Cerebellar cortex (tissue), 1 donor: ENCODE measurements around the gene FAAP20.
A peak's percentile ranks its signal among the peaks of the same experiment; 100 is the strongest.

Experiments
- DNase-seq: peaks from one replicate; pipeline ENCODE4 v3.0.0-alpha.2; 2015; ENCODE audit warnings: low spot score

The FAAP20 gene

DNA sequence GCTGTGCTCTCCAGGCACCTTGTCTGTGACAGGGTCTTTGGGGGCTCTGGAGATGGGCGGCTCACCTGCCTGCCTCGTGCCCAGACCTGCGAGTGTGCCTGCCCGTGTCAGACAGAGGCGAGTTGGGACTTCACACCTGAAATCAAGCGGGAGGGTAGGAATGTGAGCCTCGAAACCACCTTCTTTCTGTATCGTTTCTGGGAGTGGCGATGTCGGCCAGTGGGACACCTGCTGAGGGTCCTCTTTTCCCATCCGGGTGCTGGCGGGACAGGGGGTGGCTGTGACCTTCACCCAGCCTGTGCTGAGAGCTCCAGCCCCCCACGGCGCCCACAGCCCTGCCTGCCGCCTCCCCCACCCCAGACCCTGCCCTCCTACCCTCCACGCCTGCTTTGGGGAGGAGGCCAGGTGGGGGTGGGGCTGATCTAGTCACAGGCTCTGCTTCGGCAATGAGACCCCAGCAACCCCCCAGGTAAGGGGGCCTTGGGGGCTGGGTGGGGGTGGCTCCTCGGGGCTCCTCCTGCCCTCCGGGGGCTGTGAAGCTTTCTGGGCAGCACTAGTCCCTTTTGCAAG is 15.6 kb upstream of the FAAP20 start:
- no peak for DNase-seq

GRCh38 chr1:2209400-2210083 is 15.0 kb upstream of the FAAP20 start:
- DNase-seq: no peak

DNA sequence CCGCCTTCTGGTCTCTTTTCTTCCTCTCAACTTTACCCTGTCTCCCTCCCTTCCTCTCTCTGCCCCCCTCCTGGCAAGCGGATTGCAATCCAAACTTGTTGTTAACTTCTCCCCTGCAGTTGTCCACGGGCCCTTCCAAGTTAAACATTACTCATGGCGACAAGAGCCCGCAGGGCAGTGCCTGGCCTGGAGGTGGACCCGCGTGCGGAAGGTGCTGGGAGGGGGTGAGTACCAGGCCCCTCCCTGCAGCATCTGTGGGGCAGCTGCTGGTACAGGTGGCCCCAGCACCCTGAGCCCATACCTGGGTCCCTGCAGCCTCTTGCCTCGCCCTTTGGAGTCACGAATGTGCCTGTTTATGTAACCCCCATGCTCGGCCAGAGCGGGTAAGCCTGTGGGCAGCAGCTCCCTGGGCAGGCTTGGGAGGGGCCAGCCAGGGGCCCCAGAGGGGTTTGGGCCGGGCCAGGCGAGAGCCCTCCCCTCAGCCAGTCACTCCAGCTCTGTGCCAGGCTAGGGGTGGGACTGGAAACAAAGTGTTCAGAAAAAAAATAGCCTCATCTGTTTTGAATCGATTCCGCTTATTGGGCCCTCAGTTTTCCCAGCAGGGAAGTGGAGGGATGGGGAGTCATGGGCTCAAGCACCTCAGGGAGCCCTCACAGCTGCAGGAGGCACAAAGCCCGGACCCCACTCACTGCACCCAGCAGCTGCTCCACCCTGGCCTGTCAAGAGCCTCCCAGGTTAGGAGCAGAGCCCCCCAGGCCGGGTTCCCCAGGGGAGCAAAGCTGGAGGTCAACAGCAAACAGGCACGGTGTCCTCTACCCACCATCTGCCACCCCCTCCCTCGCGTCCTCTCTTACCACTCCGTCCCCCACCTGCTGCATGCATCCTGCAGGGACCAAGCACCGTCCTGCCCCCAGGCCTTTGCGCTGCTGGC is 14.0 kb upstream of the FAAP20 start:
- peak; percentile 59 for DNase-seq

- no peak for DNase-seq
Observed at GRCh38 chr1:2206813-2207487, 12.4 kb upstream of the FAAP20 start.

DNA sequence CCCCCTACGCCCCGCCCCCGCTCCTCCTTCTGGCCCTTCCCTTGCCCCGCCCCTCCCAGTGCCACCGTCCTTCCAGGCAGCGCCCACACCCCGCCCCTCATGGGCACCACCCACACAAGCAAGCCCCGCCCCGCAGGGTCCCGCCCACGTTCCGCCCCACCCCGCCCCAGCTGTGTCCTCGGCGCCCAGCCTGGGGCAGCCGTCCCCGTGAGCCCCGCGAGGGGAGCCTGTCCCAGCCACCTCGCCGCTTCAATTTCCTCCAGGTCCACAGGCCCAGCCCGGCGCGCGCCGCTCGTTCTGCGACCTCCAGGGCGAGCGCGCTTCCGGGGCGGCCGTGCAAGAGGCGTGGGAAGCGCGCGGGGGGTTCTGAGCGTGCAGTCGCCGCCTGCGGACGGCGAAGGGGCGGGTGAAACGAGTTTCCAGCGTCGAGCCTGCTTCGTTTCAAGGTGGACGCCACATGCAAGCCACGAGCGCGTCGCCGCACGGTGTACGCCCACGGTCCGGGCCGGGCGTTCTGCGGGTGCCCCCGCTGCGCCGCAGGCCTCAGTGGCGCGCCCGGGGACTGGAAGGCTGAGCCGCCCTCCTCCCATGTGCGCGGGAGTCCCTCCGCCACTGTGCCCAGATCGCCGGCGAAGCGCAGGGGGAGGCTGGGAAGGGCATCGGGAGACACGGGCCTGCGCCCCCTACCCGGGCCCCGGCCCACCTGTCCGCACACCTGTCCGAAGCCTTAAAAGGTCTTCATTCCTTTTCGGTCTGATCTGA is 10.8 kb upstream of the FAAP20 start:
- DNase-seq: peak; percentile 84

GRCh38 chr1:2204415-2205190 is 10.0 kb upstream of the FAAP20 start:
- no peak for DNase-seq

DNA sequence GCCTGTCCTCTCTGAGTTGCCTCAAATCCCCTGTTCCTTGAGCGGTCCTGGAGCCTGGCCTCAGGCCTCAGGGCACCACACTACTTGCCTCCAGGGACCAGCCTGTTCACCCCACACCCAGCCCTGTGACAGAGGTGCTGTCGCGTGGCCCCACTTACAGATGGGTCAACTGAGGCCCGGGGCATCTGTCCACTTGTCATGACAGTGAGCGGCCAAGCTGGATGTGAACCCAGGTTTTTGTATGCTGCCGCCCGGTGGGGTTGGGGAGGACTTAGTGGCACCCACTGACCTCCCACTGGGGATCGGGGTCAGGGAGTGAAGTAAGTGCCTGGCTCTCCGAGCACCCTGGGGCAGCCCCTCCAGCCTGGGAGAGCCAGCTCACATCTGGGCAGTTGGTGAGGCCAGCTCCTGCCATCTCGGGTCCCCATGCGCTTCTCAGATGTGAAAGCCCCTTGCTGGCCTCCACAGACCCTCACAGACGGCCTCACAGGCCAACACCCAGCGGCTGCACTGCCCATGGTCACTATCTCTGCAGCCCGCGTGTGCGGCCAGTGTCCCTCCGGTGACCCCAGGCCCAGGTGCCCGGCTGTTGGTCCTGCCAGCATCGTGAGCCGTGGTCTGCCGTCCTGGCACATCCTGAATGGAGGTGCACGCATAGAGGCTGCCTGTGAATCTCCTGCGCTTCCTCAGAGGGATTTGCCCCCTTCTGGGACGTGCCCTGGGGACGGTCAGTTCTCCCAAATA is 9.3 kb upstream of the FAAP20 start:
- DNase-seq: no peak

DNA sequence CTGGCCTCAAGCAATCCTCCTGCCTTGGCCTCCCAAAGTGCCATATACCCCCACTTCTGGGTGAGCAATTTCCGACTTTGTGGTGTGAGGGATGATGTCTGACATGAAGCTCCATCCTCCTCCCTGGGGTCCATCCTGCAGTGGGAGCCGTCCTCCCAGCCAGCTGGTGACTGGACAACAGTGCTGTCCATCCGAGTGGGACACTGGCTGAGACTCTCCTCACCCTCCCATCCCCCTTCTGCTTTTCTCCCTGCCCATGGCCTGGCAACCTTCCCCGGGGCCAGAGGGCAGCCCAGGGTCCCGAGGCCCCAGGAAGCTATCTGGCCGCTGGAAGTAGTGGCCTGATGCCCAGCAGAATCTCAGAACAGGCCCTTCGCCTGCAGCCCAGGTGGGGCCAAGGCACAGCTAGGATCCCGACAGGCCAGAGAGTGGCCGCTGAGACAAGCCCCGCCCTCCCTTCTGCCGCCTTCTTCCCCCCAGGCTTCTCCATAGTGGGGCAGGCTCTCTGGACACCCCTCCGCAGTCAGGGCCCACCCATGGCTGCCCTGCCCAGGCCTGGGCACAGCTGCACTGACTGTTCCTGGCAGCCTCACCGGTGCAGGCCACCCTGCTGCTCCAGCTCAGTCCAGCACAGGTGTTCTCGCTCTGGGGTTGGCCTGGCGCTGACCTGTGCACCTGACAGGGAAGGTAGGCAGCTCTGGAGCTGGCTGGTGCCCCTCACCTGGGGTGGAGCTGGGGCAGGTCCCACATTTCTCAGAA is 8.4 kb upstream of the FAAP20 start:
- DNase-seq: no peak

GRCh38 chr1:2202008-2202575 is 7.5 kb upstream of the FAAP20 start:
- DNase-seq: no peak

GRCh38 chr1:2201062-2201461 is 6.5 kb upstream of the FAAP20 start:
- no peak for DNase-seq

GRCh38 chr1:2200308-2200943 is 5.9 kb upstream of the FAAP20 start:
- no peak for DNase-seq

GRCh38 chr1:2199042-2199810 is 4.7 kb upstream of the FAAP20 start:
- DNase-seq: no peak

- no peak for DNase-seq
Observed at GRCh38 chr1:2198571-2198970, 4.0 kb upstream of the FAAP20 start.

DNA sequence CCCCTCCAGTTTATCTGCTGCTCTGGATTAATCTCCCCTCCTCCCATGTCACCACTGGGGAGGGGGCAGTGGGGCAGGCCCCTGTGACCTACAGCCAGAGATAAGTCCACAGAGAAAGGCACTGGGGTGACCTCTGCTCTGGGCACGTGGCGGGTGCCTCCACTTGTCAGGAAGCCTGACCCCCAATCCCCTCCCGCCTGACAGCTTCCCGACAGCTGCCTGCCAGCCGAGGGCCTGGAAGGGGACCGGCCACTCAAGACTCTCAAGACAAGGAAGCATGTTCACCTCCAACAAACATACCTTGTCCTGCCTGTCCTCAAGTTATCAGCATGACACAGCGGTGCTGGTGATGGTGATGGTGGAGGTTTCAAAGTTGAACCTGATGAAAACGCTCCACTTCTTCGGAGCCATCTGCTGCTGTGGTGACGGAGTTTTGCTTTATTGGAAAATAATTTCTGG is 3.2 kb upstream of the FAAP20 start:
- no peak for DNase-seq

DNA sequence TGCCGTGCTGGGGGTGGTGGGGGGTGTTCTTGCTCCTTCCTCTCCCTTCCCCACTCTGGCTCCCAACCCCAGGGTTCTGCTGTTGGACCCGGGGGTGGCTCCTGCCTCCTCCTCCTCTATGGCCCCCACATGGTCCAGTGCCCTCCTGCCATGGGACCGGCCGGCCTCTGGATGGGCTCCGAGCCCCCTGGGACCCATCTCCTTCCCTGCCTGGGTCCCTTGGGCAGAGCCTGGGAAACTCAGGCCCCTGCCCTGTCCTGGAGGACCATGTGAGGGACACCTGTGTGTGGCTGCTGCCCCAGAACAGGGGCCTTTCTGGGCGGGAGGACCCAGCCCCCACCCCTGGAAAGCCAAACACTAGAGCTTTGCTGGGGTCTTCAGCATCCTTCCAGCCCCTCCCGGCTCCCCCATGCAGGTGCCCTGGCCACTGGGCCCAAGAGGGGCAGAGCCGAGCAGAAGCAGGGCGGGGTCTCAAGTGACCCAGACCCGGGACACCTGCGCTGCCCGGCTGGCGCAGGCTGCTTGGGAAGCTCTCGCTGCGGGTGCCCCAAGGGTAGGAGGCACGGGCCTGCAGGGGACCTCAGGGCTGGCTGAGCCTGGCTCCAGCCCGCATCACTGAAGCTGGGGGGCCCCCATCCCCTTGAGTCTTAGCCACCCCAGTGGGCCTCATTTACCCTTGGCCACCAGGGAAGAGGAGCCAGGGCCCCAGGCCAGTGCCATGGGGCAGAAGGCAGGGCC is 2.5 kb upstream of the FAAP20 start:
- DNase-seq: no peak

- DNase-seq: no peak
Observed at GRCh38 chr1:2195785-2196184, 1.2 kb upstream of the FAAP20 start.
